Heart left ventricle (tissue), 16 donors: ENCODE data around the gene DLGAP1. TPM values are rescaled to one million over a fixed set of nuclear protein-coding genes. Genes with fewer than 3 reads are reported as not detected.

Experiments
- ATAC-seq, 4 donors: fragments of 200-7000 bp; cut with Tn5 transposase; one replicate each; pipeline ENCODE4 v1.9.1; 2020 to 2022; ENCODE audit warnings: moderate library complexity in 4 of 4, mild to moderate bottlenecking in 3 of 4, moderate number of reproducible peaks in 1 of 4
- DNase-seq, 5 donors: peaks; one replicate each; pipeline ENCODE4 v3.0.0-alpha.2; 2020
- H3K27ac ChIP-seq, 12 donors: fragments of 200-600 bp; sonication (generic) in 4 of 12; one replicate each; pipeline versions ENCODE4 v1.5.0 to v1.8.0; 2016 to 2022; ENCODE audit warnings: mild to moderate bottlenecking in 2 of 12
- H3K27me3 ChIP-seq, 9 donors: fragments of 200-600 bp; sonication (generic) in 2 of 9; one replicate each; pipeline versions ENCODE4 v1.5.1 to v1.8.0; 2016 to 2022; ENCODE audit warnings: mild to moderate bottlenecking in 3 of 9
- H3K36me3 ChIP-seq, 9 donors: fragments of 200-600 bp; sonication (generic) in 2 of 9; one replicate each; pipeline versions ENCODE4 v1.5.0 to v1.8.0; 2018 to 2022; ENCODE audit warnings: mild to moderate bottlenecking in 2 of 9
- H3K4me1 ChIP-seq, 12 donors: fragments of 200-600 bp; sonication (generic) in 4 of 12; one replicate each; pipeline versions ENCODE4 v1.5.0 to v1.8.0; 2016 to 2022; ENCODE audit warnings: mild to moderate bottlenecking in 3 of 12
- H3K4me3 ChIP-seq, 12 donors: fragments of 200-600 bp; sonication (generic) in 4 of 12; one replicate each; pipeline versions ENCODE4 v1.5.0 to v1.8.0; 2017 to 2022; ENCODE audit warnings: mild to moderate bottlenecking in 9 of 12, moderate library complexity in 4 of 12
- H3K9me3 ChIP-seq, 12 donors: fragments of 200-600 bp; sonication (generic) in 4 of 12; one replicate each; pipeline versions ENCODE4 v1.5.0 to v1.8.0; 2016 to 2022; ENCODE audit warnings: mild to moderate bottlenecking in 1 of 12
- POLR2A ChIP-seq, 2 donors: fragments of 450-650 bp; IDR thresholded peaks; one replicate each; pipeline ENCODE4 v1.6.1; 2017; ENCODE audit warnings: antibody characterized with exemption in 2 of 2, mild to moderate bottlenecking in 2 of 2, moderate library complexity in 2 of 2
- WGBS, 4 donors: extraction: QIAGEN DNeasy Blood & Tissue Kit in 2 of 4; methylation state at CpG; one replicate each; pipeline versions ENCODE4 v1.1.5 to v1.1.7; 2013 to 2018; 5-methylcytosine and 5-hydroxymethylcytosine counted together
- intact Hi-C, 10 donors: fragments of 100-400 bp; cut with DNase I; formaldehyde crosslinking; loops; one replicate each; pipeline versions ENCODE4 v1.11.1 to v1.14.2; 2022
- polyA plus RNA-seq, 2 donors: library from polyadenylated mRNA; stranded (reverse); fragments of 200-250 nt; gene quantifications; one replicate each; pipeline ENCODE4 v1.2.3, GENCODE V29; 2013
- total RNA-seq, 9 donors: library from RNA; depleted of rRNA in 2 of 9; stranded (reverse); fragments of >200 nt in 2 of 9; fragmentation: NEBNext Ultra II Directional in 3 of 9; extraction: Animal tissue kit (Norgen Biotek cat#: 25700) in 3 of 9; gene quantifications; one replicate each; pipeline versions ENCODE4 v1.1.0 to v1.2.4, GENCODE V29; 2016 to 2023
- TF ChIP-seq, protein P1 (sequence below), 12 donors: fragments of 200-600 bp; sonication (generic) in 4 of 12; IDR thresholded peaks; one replicate each; pipeline versions ENCODE4 v1.5.0 to v1.8.0; 2018 to 2022; ENCODE audit warnings: antibody characterized with exemption in 12 of 12, mild to moderate bottlenecking in 5 of 12
- donor health status: ischemic (EF 13 %, LVEDD 7.1; RV severe dilation, severe dysfunction).
- donor health status: healthy with polysubstance abuse.
- donor health status: DM: no; HTN: yes; CAD: no.
- donor health status: DM: no; HTN: no; CAD: no.
- donor health status: ischemic (EF 25% LVEDD 6.9; RV normal size, moderate dysfunction).
- donor health status: ischemic (EF 25% LVEDD 5.7; RV mildly dilated, moderate dysfunction).
- donor health status: healthy.
- donor health status: DM: yes; HTN: yes; CAD: no.
- donor health status: ischemic (EF 35%, LVEDD 5.7; RV mildly dilated, moderate dysfunction).
- donor health status: nonischemic (EF 11% LVEDD 7.7; RV severe dilation, severe dysfunction).
- donor health status: DM: yes; HTN: yes; CAD: no.
- donor health status: PGD.
- donor health status: ischemic (EF 29% LVEDD 5.4; RV normal size, mild dysfunction).
- donor health status: nonischemic (EF 23%, LVEDD 6.1; RV moderate dilation, normal function).

Gene DLGAP1
- total and polyA plus RNA-seq, 11 donors: 0.10 to 5.5 (median 0.40) TPM; not detected in 1

DNA sequence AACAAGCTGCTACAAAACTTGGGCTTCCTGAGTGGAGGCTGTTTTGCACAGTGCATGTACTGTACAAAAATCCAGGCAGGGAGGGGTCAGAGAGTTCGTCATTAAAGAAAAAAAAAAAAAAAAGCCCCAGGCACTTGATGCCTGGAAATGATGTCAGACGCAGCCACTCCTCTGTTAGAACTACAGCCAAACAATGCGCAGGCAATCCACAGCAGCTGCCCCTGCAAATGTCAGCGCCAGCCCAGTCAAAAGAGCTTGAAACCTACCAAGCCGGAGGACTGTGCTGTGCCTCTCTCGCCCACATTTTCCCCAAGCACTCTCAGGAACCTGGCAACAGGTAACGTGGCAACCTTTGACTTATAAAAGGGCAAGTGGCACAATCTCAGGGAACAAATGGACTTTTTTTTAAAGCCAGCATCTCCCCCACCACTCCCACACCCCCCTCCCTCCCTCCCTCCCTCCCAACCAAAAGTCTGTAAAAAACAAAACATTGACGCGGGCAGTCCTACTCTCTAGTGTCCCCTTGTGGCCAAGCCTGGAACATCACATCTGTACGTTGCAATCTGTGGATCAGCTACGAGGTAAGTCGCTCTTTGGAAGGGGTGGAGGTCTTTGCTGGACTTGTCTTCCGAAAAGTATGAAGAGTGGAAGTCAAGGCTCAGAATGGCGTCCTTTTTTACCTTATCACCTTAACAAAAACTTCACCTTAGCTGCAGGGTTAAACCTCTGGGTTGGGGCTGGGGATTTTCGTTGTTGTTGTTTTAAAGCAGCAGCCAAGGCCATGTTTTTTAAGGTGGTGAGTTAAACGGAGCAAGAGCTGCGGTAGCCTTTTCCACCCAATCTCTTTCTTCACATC, 861.0 kb downstream of the DLGAP1 start:
- DNase-seq: peak; percentile 86 to 95 (median 91)
- Histone ChIP-seq H3K4me3 (peak overlapping the region; percentile 29 to 68 (median 54)), H3K36me3 (peaks cover 0 to 11% (median 0%) of the 10 kb centered on the region in 9 donors), H3K27ac (peak overlapping the region; percentile 90 to 97 (median 96)), H3K9me3 (no peaks in the 10 kb centered on the region), H3K27me3 (no peaks in the 10 kb centered on the region), H3K4me1 (peaks cover 5 to 55% (median 41%) of the 10 kb centered on the region in 12 donors)
- TF ChIP-seq, protein P1, sequence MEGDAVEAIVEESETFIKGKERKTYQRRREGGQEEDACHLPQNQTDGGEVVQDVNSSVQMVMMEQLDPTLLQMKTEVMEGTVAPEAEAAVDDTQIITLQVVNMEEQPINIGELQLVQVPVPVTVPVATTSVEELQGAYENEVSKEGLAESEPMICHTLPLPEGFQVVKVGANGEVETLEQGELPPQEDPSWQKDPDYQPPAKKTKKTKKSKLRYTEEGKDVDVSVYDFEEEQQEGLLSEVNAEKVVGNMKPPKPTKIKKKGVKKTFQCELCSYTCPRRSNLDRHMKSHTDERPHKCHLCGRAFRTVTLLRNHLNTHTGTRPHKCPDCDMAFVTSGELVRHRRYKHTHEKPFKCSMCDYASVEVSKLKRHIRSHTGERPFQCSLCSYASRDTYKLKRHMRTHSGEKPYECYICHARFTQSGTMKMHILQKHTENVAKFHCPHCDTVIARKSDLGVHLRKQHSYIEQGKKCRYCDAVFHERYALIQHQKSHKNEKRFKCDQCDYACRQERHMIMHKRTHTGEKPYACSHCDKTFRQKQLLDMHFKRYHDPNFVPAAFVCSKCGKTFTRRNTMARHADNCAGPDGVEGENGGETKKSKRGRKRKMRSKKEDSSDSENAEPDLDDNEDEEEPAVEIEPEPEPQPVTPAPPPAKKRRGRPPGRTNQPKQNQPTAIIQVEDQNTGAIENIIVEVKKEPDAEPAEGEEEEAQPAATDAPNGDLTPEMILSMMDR (IDR thresholded peaks at IDR 0.05): peak; percentile 77 to 97 (median 85)
- TF ChIP-seq POLR2A (IDR thresholded peaks at IDR 0.05): peak in 1 of 2 donors; percentile 33
- WGBS, 4 donors: 0 to 1% (median 0%) methylated on average over 17 of the region's 17 CpGs
- peak; percentile 81 to 88 (median 86) for ATAC-seq
- intact Hi-C loops: loop anchor here in 8 of 10 donors (1.0 to 10.0 kb wide), 17 partner anchors 9 to 439 kb away; partner anchors contain the start of genes TGIF1 (in 3 of the 8) and MYL12B (in 1 of the 8)

- Histone ChIP-seq H3K4me1 (peaks cover 5 to 51% (median 41%) of the 10 kb centered on the region in 12 donors), H3K9me3 (no peaks in the 10 kb centered on the region), H3K36me3 (peaks cover 0 to 11% (median 0%) of the 10 kb centered on the region in 9 donors), H3K4me3 (peak overlapping the region in 11 of 12 donors; percentile 38 to 68 (median 56)), H3K27ac (peak overlapping the region; percentile 90 to 97 (median 96)), H3K27me3 (no peaks in the 10 kb centered on the region)
- ATAC-seq: peak; percentile 3 to 32 (median 8)
- no peak for TF ChIP-seq POLR2A (IDR thresholded peaks at IDR 0.05)
- TF ChIP-seq, protein P1 (IDR thresholded peaks at IDR 0.05): no peak
- intact Hi-C loops: loop anchor here in 8 of 10 donors (1.0 to 10.0 kb wide), 9 partner anchors 59 to 439 kb away; partner anchors contain the start of genes TGIF1 (in 2 of the 8) and MYL12B (in 1 of the 8)
- DNase-seq: peak in 1 of 5 donors; percentile 59
- WGBS, 4 donors: 17 to 21% (median 19%) methylated on average over 11 of the region's 11 CpGs
Observed at GRCh38 chr18:3593381-3593903, 861.7 kb downstream of the DLGAP1 start.

GRCh38 chr18:3592864-3593263, 862.2 kb downstream of the DLGAP1 start:
- peak overlapping the region; percentile 90 to 97 (median 96) for H3K27ac ChIP-seq
- H3K36me3 ChIP-seq: peaks cover 0 to 8% (median 0%) of the 10 kb centered on the region in 9 donors
- H3K9me3 ChIP-seq: no peaks in the 10 kb centered on the region
- TF ChIP-seq POLR2A (IDR thresholded peaks at IDR 0.05): no peak
- TF ChIP-seq, protein P1 (IDR thresholded peaks at IDR 0.05): no peak
- DNase-seq (no peak), ATAC-seq (no peak)
- H3K4me1 ChIP-seq: peaks cover 5 to 45% (median 40%) of the 10 kb centered on the region in 12 donors
- H3K27me3 ChIP-seq: no peaks in the 10 kb centered on the region
- intact Hi-C loops: loop anchor here in 8 of 10 donors (1.0 to 10.0 kb wide), 9 partner anchors 59 to 438 kb away; partner anchors contain the start of genes TGIF1 (in 2 of the 8) and MYL12B (in 1 of the 8)
- peak overlapping the region in 1 of 12 donors; percentile 68 for H3K4me3 ChIP-seq
- WGBS, 4 donors: 75 to 83% (median 78%) methylated on average over 6 of the region's 6 CpGs
